K562 (cell line): ENCODE data around the gene ARSK. TPM values are rescaled to one million over a fixed set of nuclear protein-coding genes. Genes with fewer than 3 reads are reported as not detected.

ENCODE experiments used
- ASH1L ChIP-seq: fragments of 450-650 bp; IDR thresholded peaks from 2 replicates; pipeline ENCODE4 v1.6.1; 2018; ENCODE audit warnings: borderline replicate concordance, mild to moderate bottlenecking, low read depth; ENCODE audit not compliant: partially characterized antibody
- BRF2 ChIP-seq: IDR thresholded peaks from 3 replicates; pipeline ENCODE4 v1.6.1; 2011; ENCODE audit warnings: borderline replicate concordance, mild to moderate bottlenecking; ENCODE audit not compliant: insufficient read length, insufficient read depth
- SMARCE1 ChIP-seq: fragments of 450-650 bp; IDR thresholded peaks from 2 replicates; pipeline ENCODE4 v1.7.1; 2016; ENCODE audit warnings: mild to moderate bottlenecking
- ZBTB40 ChIP-seq, 2 experiments: fragments of 450-650 bp in 1 of 2; sonication (generic) in 1 of 2; formaldehyde crosslinking in 1 of 2; IDR thresholded peaks; 2 replicates each; pipeline versions ENCODE4 v1.7.1 to v1.9.0; 2016 to 2022; ENCODE audit warnings: inconsistent platforms in 1 of 2, mild to moderate bottlenecking in 1 of 2, missing genetic modification reagents in 1 of 2
- polyA plus RNA-seq, 8 experiments: library from polyadenylated mRNA; depleted of rRNA in 4 of 8; stranded (reverse) in 5 of 8; unstranded in 3 of 8; fragments of >200 nt; fragmentation: Nextera tagmentation in 2 of 8; fragmentation: Illumina TruSeq in 1 of 8; extraction: Ambion mirVana in 2 of 8; extraction: Trizol in 1 of 8; gene quantifications; 2 replicates each; pipeline versions ENCODE4 v1.2.1 to v1.2.3, GENCODE V29; 2011 to 2014; ENCODE audit warnings: inconsistent platforms in 1 of 8, missing spikeins in 1 of 8
- total RNA-seq, 7 experiments: library from RNA; depleted of rRNA in 6 of 7; stranded (reverse); fragments of >200 nt in 6 of 7; fragmentation: Illumina TruSeq in 2 of 7; extraction: Trizol in 2 of 7; gene quantifications; 2 replicates each; pipeline versions ENCODE4 v1.2.1 to v1.2.3, GENCODE V29; 2011 to 2021; ENCODE audit warnings: low replicate concordance in 1 of 7

The ARSK gene
- total and polyA plus RNA-seq, 9 of the 15 experiments (the other 6 are each of a cell fraction or from before 2014, with no cell fraction given), result 2.7 to 9.4 (median 7.1) TPM

- TF ChIP-seq ZBTB40 (IDR thresholded peaks at IDR 0.05) (0 out of 2 replicates have a peak, but pooled peaks have one; percentile 51), ZBTB40 (CRISPR knock-in tag; IDR thresholded peaks at IDR 0.05) (no peak), ASH1L (no peak), SMARCE1 (0 out of 2 replicates have a peak, but pooled peaks have one; percentile 9), BRF2 (no peak)
Measured at GRCh38 chr5:95555553-95555952, 652 bp downstream of the ARSK start (continued).
